HG02678 (cell line): Measurements from ENCODE around the gene AOPEP.
A peak's percentile ranks its signal among the peaks of the same experiment; 100 is the strongest.

Experiments
- ATAC-seq: cut with Tn5 transposase; IDR thresholded peaks from one replicate; pipeline ENCODE4 v1.9.1; 2021; ENCODE audit warnings: mild to moderate bottlenecking, moderate library complexity; ENCODE audit not compliant: unreplicated experiment

Gene AOPEP

DNA sequence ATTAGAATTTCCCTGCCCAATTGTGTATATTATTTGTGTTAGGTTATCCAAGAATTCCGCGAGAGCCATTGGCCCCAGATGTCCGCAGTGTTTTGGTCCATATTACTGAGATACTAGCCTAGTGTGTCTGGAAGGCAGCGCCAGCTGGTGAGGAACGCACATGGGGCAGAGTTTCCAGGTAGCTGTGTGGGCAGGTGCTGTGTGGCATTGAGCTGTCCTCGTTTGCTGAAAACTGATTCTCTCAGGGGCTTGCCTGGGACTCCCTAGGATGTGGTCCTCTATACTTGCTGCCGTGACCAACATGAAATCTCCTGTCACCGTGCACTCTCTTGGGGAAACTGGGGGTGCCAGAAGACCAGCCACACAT, 302.3 kb downstream of the AOPEP start:
- ATAC-seq, result no peak

DNA sequence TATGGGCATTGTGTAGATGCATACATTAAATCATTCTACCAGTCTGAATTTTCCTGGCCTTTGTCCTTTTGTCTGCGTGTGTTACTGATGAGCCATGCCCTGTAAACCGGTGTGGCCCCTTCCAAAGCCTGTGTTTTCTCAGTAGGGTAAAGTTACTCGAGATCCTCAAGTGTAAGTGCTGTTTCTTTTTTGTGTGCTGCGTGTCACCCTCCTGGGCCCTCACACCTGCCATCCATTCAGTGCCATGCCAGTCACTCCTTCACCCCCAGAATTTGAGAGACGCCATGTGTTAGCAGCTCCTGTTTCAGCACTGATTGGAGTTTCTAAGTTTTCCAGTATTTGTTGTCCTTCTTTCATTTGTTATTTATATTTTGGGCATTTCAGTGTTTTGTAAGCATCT, 302.8 kb downstream of the AOPEP start:
- ATAC-seq, result no peak

DNA sequence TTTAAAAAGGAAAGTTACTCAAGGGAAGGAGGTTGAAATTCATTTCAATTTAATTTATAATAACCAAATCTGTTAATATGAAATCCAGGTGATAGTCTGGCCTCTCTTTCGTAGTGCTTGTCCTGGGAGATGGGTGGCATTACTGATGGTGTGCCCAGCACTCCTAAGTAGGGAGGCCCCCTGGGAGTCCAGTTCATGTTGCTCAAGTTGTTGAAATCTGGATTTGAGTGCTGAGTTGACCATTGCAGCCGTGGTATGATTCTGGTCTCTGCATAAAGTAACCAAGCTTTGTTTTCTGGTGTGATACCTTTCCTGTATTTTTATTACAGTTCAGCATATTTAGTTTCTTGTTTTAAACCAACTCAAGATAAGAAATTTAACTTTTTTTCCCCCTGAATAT, 303.2 kb downstream of the AOPEP start:
- no peak for ATAC-seq

DNA sequence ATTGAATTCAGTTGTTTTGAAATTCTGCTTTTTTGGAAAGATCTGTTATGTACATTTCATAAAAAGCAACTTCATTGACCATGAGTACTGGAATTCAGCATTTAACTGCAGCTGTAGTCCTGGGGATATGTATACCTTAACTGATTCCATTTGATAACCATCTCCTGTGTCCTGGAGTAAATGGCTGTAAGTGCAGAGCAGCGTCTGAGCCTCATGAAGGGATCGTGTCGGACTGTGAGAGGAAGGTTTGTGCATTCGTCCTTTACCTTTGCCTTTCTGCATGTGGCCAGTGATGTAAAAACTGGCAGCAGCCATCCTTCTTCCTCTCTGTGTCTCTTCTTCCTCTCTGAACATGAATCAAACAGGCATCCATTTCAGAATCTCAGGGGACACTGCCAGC, 303.8 kb downstream of the AOPEP start:
- ATAC-seq, result no peak

DNA sequence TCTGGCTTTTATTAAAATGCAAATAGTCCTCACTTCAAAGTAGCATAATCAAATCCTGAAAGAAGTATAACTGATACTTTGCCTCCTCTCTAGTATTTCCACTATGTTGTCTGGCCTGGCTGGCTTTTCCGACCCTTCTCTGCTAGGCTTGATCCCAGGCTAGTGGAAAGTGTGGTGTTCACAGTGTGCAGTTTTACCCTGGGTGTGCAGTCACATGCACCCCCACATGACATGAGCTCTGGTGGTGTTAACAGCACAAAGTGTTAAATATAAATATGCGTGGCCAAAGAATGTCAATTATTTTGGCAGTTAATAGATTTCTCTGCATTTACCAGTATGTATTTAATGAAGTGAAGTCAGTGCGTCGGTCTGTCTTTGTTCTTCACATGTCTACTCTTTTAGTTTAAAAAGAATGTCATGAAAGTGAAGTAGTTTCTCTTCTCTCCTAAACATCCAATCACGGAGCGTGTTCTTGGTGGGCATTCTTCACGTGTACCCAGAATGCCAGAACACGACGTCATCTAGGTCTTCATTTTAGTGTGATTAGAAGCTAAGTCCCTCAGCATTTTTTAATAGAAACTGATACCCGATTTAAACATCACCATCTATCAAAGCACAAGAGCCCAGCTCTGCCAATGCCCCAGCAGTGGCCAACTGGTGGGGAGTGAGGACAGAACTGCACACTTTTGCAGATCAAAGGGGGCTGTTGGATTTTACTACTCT, 304.6 kb downstream of the AOPEP start:
- no peak for ATAC-seq

DNA sequence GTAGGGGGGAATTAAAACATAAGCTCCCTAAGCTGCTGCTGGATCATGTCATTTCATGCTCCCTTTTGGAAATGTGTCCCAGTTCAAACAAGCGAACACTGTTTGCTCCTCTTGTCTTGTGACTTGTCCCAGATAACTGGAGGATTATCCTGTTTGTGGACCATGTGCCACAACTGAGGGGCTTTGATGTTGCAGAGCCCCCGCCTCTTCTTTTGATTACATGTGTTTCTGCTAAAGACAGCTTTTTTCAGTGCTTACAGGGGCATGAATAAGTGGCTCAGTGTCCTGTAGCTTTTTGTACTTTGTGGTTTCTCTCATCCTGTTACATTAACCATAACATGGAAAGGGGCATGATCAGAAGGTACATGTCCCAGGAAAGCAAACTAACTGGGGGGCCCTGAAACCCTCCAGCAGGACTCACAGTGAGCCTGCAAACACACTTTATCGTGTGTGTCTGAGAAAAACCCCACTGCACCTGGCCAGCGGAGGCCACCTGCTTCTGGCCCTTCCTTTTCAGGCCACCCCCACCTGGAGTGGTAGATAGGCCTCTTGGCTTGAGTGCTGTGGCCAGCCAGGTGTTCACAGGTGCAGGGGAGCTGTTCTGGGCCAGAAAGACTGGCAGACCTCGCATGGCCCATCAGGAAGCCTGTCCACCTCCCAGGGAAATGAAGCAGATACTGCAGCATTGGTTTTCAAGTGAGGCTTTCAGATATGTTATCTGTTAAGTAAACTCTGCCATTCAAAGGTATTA, 305.4 kb downstream of the AOPEP start:
- ATAC-seq, result no peak

DNA sequence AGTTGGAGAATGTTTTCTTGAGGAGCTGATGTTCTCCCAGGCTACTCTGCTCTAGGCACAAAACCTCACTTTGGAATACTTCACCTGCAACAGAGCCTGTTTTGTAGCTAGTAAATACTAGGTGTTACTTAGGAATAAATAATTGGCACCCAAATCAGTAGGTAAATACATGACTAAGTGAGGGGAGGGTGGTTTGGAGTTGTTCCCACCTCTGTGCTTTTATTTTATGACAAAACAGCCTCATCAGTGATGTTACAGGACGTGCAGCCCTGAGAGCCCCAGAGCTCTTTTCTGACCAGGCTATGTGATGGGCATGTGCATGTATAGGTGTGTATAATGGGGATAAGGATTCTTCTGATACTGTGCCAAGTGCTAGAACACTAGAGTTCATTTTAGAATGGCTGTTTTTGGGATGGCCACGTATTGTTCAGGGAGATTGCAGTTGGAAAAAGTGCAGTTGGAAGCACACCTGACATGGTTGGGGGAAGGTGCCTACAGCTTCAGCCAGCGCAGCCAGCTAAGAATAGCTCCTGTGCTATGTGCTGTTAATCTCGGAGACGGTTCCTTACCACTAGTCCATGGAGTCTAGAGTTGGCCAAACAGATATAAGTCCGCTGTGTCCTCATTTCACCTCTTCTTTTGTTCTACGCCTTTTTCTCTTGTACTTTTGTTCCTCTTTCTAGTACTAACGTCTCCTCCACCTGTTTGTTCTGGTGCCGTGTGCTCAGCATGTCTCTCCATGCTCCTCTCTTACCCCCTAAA, 306.3 kb downstream of the AOPEP start:
- no peak for ATAC-seq

DNA sequence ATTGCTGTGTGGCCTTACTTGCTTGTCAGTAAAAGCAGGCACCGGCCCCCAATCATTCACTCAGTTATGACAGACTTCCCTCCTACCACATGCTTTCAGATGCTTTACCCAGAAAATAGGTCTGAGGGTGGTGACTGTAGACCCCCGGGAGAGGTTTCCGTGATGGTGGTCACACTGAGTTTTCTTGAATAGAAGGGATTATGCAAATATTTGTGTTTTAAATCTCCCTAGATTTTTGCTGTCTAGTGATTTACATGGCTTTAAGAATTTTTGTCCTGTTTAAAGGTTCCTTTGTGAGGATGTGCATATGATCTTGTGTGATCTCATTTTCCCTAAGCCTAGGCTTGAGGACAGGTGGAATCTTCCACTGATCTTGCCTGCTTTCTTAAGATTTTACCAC, 309.3 kb downstream of the AOPEP start:
- ATAC-seq, result no peak

DNA sequence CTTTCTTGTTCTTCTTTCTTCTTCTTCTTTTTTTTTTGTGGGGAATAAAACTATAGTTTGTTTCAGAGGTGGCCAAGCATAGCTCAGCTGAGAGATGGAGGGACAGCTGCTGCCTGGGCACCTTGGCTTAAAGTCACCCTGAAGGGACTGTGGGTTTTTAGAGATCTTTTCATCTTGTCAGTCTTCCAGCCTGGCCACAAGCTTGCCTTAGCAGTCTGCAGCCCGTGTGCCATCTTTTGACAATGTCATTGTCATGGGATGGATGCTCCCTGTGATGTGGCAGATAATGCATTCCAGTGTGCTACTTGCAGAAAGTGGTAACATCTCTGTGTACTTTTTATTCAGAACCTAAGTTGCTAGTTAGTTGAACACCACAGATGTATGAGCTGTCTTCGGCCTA, 310.2 kb downstream of the AOPEP start:
- no peak for ATAC-seq

DNA sequence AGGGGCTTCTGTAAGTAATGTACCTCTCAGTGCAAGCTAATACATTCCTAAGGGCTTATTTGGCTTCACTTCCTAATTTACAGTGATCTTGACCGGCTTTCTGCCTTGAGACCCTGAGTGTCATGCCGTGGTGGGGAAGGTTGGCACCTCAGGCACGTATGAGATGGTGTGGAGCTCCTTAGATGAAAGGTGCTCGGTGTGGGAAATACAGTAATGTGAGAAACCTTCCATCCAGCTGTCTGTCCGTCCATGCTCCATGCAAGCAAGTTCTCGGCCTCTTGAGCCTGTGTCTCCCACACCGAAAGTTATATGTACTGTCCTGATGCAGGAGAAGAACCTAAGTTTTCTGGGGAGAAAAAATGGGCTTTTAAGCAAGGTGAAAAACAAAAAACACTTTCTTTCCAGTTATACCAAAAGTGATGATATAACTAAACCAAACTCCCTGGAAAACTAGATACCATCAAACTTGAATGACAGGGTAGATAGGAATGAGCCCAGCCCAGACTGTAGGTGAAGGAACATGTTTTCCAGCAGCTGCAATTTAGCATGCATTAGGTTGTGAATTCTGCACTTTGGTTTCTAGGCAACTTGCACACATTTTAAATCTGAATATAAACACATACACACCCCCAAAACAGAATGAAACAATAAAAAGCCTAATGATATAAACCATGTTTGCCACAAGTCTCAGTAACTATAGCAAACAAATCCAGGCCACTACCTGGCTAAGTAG, 311.5 kb downstream of the AOPEP start:
- no peak for ATAC-seq

DNA sequence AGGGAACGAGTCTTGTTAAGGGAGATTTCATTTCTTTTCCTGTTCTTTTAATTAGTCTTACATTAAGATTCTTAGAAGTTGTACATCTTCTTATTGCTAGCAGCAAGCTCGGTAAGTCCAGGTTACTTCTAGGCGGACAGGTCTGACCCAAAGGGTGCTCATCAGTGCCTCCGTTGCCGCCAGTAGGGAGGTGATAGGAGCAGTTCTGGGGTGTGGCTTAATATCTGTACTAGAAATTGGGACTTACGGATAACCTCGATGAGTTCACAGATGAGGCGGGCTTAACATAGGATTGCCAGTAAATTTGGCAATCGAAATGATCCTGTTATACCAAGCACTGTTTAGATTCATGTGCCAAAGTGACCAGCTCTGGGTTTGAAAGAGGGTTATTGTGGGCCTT, 312.2 kb downstream of the AOPEP start:
- no peak for ATAC-seq

DNA sequence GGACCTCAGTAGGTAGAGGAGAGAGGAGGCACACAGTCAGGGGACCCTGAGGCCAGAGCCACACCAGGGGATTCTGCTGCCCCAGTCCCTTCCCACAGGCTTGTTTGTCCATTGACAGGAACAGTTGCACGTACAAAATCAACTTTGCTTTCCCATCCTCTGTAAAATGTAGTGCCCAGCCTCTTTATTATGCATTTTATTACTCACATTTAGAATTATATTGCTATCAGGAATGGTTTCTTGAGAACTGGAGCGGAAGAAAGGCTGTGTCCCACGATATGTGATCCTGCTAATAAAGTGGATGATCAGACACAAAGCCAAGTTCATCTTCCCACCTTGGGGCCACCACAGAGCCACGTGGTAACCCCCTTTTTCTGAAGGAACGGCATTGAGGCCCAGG, 313.6 kb downstream of the AOPEP start:
- no peak for ATAC-seq

DNA sequence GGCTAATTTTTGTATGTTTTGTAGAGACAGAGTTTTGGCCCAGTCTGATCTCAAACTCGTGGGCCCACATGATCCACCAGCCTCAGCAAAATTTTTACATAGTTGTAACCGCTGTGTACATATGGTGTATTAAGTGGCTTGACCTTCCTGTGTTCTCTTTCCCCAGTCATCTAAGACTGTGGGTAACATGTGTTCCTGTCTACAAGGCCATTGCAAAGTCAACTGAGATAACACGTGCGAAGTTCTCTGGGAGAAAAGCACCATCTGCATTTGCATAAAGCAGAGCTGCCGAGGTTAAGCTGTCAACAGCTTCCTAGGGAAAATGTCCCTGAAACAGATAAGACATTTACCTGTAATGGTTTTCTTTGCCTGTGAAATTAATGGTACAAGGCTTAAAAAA, 317.3 kb downstream of the AOPEP start:
- ATAC-seq, result no peak

DNA sequence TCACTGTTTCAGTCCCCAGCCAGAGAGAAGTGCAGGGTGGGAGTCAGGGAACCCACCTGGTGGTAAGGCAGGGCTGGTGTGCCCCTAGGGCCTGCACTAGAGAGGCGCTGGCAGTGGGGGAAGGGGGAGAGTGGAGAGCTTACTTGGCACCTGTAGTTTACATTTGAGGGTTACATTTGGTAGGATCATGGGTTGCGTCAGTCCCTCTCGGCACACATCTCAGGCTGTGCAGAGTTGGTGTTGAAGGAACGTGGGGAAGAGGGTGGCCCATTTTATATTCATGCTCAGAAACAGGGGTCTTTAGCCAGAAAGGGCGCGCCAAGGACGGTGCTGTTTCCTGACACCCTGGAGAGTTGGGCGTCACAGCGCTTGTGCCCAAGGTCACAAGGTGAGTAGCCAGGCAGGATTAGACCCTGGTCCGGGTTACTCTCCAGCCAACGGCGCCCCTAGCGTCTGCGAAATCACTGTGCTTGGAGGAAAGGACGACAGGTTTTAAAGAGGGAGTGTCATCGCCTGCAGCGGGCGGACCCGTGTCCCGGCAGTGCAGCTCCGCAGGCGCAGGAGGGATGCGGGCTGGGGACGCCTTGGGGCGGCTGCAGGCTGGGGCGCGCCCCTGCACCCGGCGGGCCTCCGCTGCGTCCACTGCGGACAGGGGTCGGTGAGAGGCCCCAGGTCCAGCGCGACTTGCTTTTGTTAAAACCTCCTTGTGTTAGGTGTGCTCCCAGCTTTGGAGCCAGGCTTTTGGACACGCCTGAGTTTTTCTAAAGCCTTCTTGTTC, 318.4 kb downstream of the AOPEP start:
- no peak for ATAC-seq

DNA sequence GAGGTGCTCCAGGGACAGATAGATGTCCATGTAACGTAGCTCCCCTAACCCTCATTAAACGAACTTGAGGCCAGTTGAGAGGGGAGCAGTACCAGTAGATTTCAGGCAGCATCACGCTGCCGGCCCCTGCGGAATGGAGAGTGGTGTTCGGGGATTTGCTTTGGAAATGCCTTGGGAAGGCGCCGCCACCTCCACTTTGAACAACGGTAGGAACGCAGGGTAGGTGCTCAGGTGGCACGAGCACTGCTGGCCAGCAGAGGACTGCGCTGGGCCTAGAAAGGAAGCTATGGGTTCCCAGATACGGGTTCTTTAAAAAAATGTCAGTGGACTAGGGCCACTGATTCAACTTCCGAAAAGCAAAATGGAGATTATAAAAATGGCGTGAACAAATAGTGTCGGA, 319.3 kb downstream of the AOPEP start:
- no peak for ATAC-seq

DNA sequence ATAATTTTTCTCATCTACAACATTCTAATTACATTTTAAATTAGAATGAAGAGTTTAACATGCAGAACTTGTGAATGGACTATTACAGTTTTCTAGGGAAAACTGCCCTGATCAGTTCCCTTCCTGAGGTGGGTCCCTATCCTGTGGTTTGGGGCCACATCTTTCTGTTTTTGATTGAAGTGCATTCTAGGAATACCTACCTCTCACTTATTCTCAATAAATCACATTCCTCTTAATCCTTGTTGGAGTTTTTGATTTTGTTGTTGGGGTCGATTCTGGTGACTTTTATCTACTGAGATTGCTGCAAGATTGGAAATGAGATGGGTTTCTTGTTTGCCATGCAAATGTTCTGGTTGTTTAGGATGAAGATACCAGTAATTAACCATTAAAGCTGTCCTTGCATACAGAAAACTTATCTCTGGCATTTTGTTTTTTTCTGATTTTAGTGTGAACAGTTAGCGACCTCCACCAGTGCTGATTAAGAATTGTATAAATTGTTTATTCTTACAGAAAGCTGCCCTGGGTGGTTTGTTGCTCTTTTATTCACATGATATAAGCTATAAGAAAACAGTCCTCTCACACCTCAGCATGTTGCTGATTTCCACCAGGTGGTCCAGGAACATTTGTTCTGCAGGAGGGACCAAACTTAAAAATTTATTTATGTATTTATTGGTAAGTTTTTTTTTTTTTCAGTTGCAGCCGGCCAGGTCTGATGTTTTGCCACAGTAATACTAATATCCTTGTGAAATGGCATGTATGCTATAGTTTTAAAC, 321.1 kb downstream of the AOPEP start:
- ATAC-seq, result no peak

DNA sequence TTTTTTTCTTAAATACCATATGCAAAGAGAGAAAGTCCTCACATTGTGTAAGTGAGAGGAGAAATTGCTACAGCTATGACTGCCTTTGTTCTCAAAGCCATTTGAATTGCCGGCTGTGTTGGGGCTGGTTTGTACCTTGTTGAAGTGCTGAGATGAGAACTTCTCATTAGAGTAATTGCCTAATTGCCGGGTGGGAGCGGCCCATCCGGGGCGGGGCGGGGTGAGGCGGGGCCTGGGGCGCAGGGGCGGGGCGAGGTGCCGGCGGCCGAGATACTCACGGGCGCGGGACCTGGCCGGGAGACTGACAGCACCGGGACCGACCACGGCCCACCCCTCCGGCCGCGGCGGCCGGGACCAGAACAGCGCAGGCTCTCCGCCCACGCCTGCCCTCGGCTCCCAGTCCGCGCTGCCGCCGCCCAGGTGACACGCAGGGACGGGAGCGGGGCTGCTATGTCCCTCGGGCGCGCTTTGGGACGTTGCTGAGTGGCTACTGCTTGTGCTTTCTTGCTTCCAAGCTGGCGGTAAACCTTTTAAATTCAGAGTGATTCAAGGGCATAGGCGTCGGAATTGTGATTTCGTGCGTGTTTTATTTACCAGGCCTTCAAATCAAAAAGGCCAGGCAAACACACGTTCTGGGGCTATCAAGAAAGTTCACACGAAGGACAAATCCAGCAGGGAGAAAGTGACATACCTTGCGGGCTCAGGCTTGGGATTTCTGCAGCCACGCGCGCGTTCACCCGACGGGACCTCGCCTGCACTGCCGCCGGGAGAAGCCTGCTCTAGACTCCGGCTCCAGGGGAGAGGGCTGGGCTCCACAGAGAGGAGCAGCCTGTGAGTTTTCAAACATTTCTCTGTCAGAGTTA, 322.0 kb downstream of the AOPEP start:
- peak; percentile 87 for ATAC-seq

DNA sequence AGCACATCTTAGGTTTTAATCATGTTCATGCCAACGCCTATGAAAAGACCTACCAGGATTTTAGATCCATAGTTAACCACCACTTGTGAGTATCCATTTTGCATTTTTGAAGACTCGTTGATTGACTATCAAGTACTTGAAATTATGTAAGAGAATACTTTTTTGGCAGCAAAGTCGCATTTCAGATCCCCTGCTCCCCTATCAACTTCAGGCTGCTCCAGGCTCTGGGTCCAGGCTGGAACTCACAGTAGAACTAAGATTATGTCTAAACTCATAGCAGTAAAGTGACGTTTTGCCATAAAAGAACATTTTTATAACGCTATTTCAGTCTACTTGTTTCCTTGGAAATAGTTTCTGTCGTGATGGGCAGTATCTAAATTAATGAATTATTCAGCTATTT, 323.3 kb downstream of the AOPEP start:
- no peak for ATAC-seq
